UCSD-AML1 (cell line): ENCODE measurements around the gene JADE3.

Experiments used
- DNase-seq: peaks from one replicate; lab custom pipeline; 2025; ENCODE audit not compliant: unreplicated experiment; lab: John Stamatoyannopoulos, UW

Gene JADE3

GRCh38 chrX:46912098-46912602, at the start of gene JADE3:
Gene JADE3 (plus strand): TSS chrX:46912421. CDS start chrX:46984895, 72,474 bp downstream.
- DNase-seq, result peak; percentile 69

- no peak for DNase-seq
Measured at GRCh38 chrX:46863072-46863471, 49.1 kb upstream of the JADE3 start.

- DNase-seq, result no peak
Measured at GRCh38 chrX:46864606-46865005, 47.6 kb upstream of the JADE3 start.

GRCh38 chrX:46865281-46865680, 46.9 kb upstream of the JADE3 start:
- no peak for DNase-seq

- DNase-seq, result no peak
Measured at GRCh38 chrX:46866726-46867125, 45.5 kb upstream of the JADE3 start.

GRCh38 chrX:46873746-46874145, 38.5 kb upstream of the JADE3 start:
- no peak for DNase-seq

GRCh38 chrX:46876901-46877300, 35.3 kb upstream of the JADE3 start:
- DNase-seq, result no peak

GRCh38 chrX:46882266-46882665, 30.0 kb upstream of the JADE3 start:
- DNase-seq, result no peak

- DNase-seq, result no peak
Measured at GRCh38 chrX:46884799-46885198, 27.4 kb upstream of the JADE3 start.

GRCh38 chrX:46898207-46898606, 14.0 kb upstream of the JADE3 start:
- DNase-seq, result no peak

GRCh38 chrX:46903458-46904242, 8.6 kb upstream of the JADE3 start:
- DNase-seq, result peak; percentile 74

GRCh38 chrX:46904626-46905025, 7.6 kb upstream of the JADE3 start:
- no peak for DNase-seq

- no peak for DNase-seq
Measured at GRCh38 chrX:46910415-46910814, 1.8 kb upstream of the JADE3 start.

- peak; percentile 55 for DNase-seq
Measured at GRCh38 chrX:46912603-46913491, 626 bp downstream of the JADE3 start.

- DNase-seq, result no peak
Measured at GRCh38 chrX:46913667-46914066, 1.4 kb downstream of the JADE3 start.

- DNase-seq, result no peak
Measured at GRCh38 chrX:46916273-46916672, 4.1 kb downstream of the JADE3 start.

GRCh38 chrX:46917622-46918021, 5.4 kb downstream of the JADE3 start:
- DNase-seq, result no peak

GRCh38 chrX:46918434-46918833, 6.2 kb downstream of the JADE3 start:
- no peak for DNase-seq

- DNase-seq, result no peak
Measured at GRCh38 chrX:46920235-46920634, 8.0 kb downstream of the JADE3 start.

- DNase-seq, result no peak
Measured at GRCh38 chrX:46922611-46923010, 10.4 kb downstream of the JADE3 start.

- no peak for DNase-seq
Measured at GRCh38 chrX:46927718-46928117, 15.5 kb downstream of the JADE3 start.
